AG09319 (cell line): ENCODE measurements around the gene UTP14C.

Experiments used
- DNase-seq: peaks from one replicate; pipeline ENCODE4 v3.0.0-alpha.2; 2010; ENCODE audit warnings: low read depth; ENCODE audit errors: extremely low read depth
- CTCF ChIP-seq: IDR thresholded peaks from 2 replicates; pipeline ENCODE4 v1.5.1; 2011; ENCODE audit warnings: low read depth, mild to moderate bottlenecking, inconsistent platforms, low read length, moderate library complexity

UTP14C gene

GRCh38 chr13:52033039-52033438, 8.5 kb downstream of the UTP14C start:
- no peak for TF ChIP-seq CTCF
- DNase-seq, result no peak

- no peak for DNase-seq
- no peak for TF ChIP-seq CTCF
These were observed 10.2 kb downstream of the UTP14C start for GRCh38 chr13:52034616-52035226.

GRCh38 chr13:52036037-52036436, 11.5 kb downstream of the UTP14C start:
- no peak for DNase-seq
- TF ChIP-seq CTCF, result no peak

GRCh38 chr13:52043675-52044074, 19.2 kb downstream of the UTP14C start:
- TF ChIP-seq CTCF, result no peak

GRCh38 chr13:52047463-52047862, 23.0 kb downstream of the UTP14C start:
- no peak for TF ChIP-seq CTCF
- DNase-seq, result no peak

More at GRCh38 chr13:52043675-52044074, 19.2 kb downstream of the UTP14C start:
- no peak for DNase-seq

- TF ChIP-seq CTCF, result no peak
- no peak for DNase-seq
These were observed 24.0 kb downstream of the UTP14C start for GRCh38 chr13:52048516-52048915.

GRCh38 chr13:52051400-52051799, 26.9 kb downstream of the UTP14C start:
- DNase-seq, result no peak

More at GRCh38 chr13:52051400-52051799, 26.9 kb downstream of the UTP14C start:
- TF ChIP-seq CTCF, result no peak
